B cell (primary cell): ENCODE measurements around the gene NDUFB10. TPM values are rescaled to one million over a fixed set of nuclear protein-coding genes. Genes with fewer than 3 reads are reported as not detected.

Experiments used
- ATAC-seq: fragments of 200-7000 bp; cut with Tn5 transposase; one replicate; pipeline ENCODE4 v1.10.0; 2021; ENCODE audit warnings: low read depth, mild to moderate bottlenecking, moderate number of reproducible peaks, moderate library complexity
- CTCF ChIA-PET: fragments of 350-600 bp; sonication (Branson Sonifier 250); formaldehyde crosslinking; loops from one replicate; lab custom pipeline; 2021; ENCODE audit warnings: antibody characterized with exemption, inconsistent platforms; lab: Charles Lee
- POLR2A ChIA-PET: fragments of 350-600 bp; sonication (Branson Sonifier 250); formaldehyde crosslinking; loops from one replicate; lab custom pipeline; 2021; ENCODE audit warnings: antibody characterized with exemption; lab: Charles Lee
- DNase-seq: peaks from one replicate; pipeline ENCODE4 v3.0.0; 2013
- H2AFZ ChIP-seq: 2 replicates; pipeline ENCODE4 v1.6.1; 2012; ENCODE audit warnings: mild to moderate bottlenecking, low read depth, low read length; ENCODE audit not compliant: insufficient read depth, poor library complexity, severe bottlenecking
- H3K27ac ChIP-seq, 2 donors: 1 replicate in 1 of 2; 2 replicates in 1 of 2; pipeline ENCODE4 v1.5.1; 2012 to 2013; ENCODE audit warnings: low read length in 2 of 2, mild to moderate bottlenecking in 2 of 2, moderate library complexity in 1 of 2
- H3K27me3 ChIP-seq, 4 experiments: fragments of 200-600 bp in 1 of 4; sonication (generic) in 1 of 4; replicated peaks in 1 of 4; 1 replicate in 2 of 4; 2 replicates in 2 of 4; pipeline versions ENCODE4 v1.6.1 to v1.7.0; 2013 to 2016; ENCODE audit warnings: low read length in 3 of 4, mild to moderate bottlenecking in 2 of 4, mixed read lengths in 1 of 4, moderate library complexity in 1 of 4; ENCODE audit not compliant: insufficient read depth in 4 of 4, control insufficient read depth in 3 of 4; ENCODE audit errors: control extremely low read depth in 1 of 4
- H3K36me3 ChIP-seq, 2 experiments: replicated peaks in 1 of 2; 1 replicate in 1 of 2; 2 replicates in 1 of 2; pipeline versions ENCODE4 v1.6.1 to v1.7.1; 2013; ENCODE audit warnings: low read length in 1 of 2; ENCODE audit not compliant: insufficient read depth in 2 of 2, control insufficient read depth in 1 of 2; ENCODE audit errors: control extremely low read depth in 1 of 2, extremely low read depth in 1 of 2
- H3K4me1 ChIP-seq, 2 donors: fragments of 200-600 bp in 1 of 2; sonication (generic) in 1 of 2; 1 replicate in 1 of 2; 2 replicates in 1 of 2; pipeline versions ENCODE4 v1.5.1 to v1.6.1; 2013 to 2017; ENCODE audit warnings: low read length in 2 of 2; ENCODE audit not compliant: control insufficient read depth in 2 of 2, insufficient read depth in 2 of 2
- H3K4me2 ChIP-seq: replicated peaks from 2 replicates; pipeline ENCODE3; 2012; ENCODE audit warnings: mild to moderate bottlenecking, low read depth, low read length; ENCODE audit not compliant: poor library complexity, severe bottlenecking
- H3K4me3 ChIP-seq, 5 experiments: fragments of 200-600 bp in 1 of 5; sonication (generic) in 1 of 5; 1 replicate in 3 of 5; 2 replicates in 2 of 5; pipeline versions ENCODE4 v1.5.1 to v1.7.0; 2011 to 2016; ENCODE audit warnings: low read length in 4 of 5, mild to moderate bottlenecking in 4 of 5, low read depth in 2 of 5, control low read depth in 1 of 5, moderate library complexity in 1 of 5; ENCODE audit not compliant: insufficient read depth in 1 of 5; ENCODE audit errors: control extremely low read depth in 1 of 5, extremely low read depth in 1 of 5
- H3K79me2 ChIP-seq: fragments of 200-600 bp; sonication (generic); one replicate; pipeline ENCODE4 v1.6.0; 2016; ENCODE audit warnings: low read length; ENCODE audit not compliant: control insufficient read depth, insufficient read depth
- H3K9ac ChIP-seq: fragments of 200-600 bp; sonication (generic); 2 replicates; pipeline ENCODE4 v1.6.1; 2017; ENCODE audit warnings: mild to moderate bottlenecking, low read length, moderate library complexity
- H3K9me3 ChIP-seq, 3 donors: one replicate each; pipeline versions ENCODE4 v1.6.1 to v1.7.1; 2013; ENCODE audit warnings: low read length in 2 of 3; ENCODE audit not compliant: control insufficient read depth in 2 of 3, insufficient read depth in 1 of 3; ENCODE audit errors: control extremely low read depth in 1 of 3
- H4K20me1 ChIP-seq: 2 replicates; pipeline ENCODE4 v1.6.0; 2012; ENCODE audit warnings: mild to moderate bottlenecking, low read length; ENCODE audit not compliant: insufficient read depth, control insufficient read depth, poor library complexity, severe bottlenecking
- H3K27ac Mint-ChIP-seq: one replicate; pipeline ENCODE4 v1.8.0; 2021; ENCODE audit warnings: mixed read lengths
- H3K27me3 Mint-ChIP-seq: one replicate; pipeline ENCODE4 v1.8.0; 2021; ENCODE audit warnings: mixed read lengths
- H3K4me1 Mint-ChIP-seq: one replicate; pipeline ENCODE4 v1.8.0; 2021; ENCODE audit warnings: mixed read lengths
- H3K4me3 Mint-ChIP-seq: one replicate; pipeline ENCODE4 v1.8.0; 2021; ENCODE audit warnings: mixed read lengths
- H3K9me3 Mint-ChIP-seq: one replicate; pipeline ENCODE4 v1.8.0; 2022; ENCODE audit warnings: mixed read lengths; ENCODE audit not compliant: insufficient read depth
- EZH2 ChIP-seq: IDR thresholded peaks from 2 replicates; pipeline ENCODE4 v1.6.1; 2012; ENCODE audit warnings: borderline replicate concordance, low read depth, mild to moderate bottlenecking, moderate library complexity, low read length; ENCODE audit not compliant: insufficient read depth, poor library complexity, severe bottlenecking
- WGBS: methylation state at CpG from one replicate; pipeline ENCODE4 v1.1.5; 2013; ENCODE audit warnings: missing lambda C conversion rate; ENCODE audit not compliant: insufficient coverage; 5-methylcytosine and 5-hydroxymethylcytosine counted together
- intact Hi-C: fragments of 100-400 bp; cut with micrococcal nuclease; formaldehyde crosslinking; loops from one replicate; pipeline ENCODE4 v1.10.0; 2022
- polyA plus RNA-seq: library from polyadenylated mRNA; depleted of rRNA; stranded (reverse); fragments of >200 nt; gene quantifications from 2 replicates; pipeline ENCODE4 v1.2.3, GENCODE V29; 2012
- total RNA-seq, 2 donors: library from RNA; stranded (reverse); fragments of 120-200 nt in 1 of 2; gene quantifications; 1 replicate in 1 of 2; 2 replicates in 1 of 2; pipeline versions ENCODE4 v1.2.3 to v1.2.4, GENCODE V29; 2013 to 2022
- TF ChIP-seq, protein P1 (sequence below): fragments of 200-600 bp; IDR thresholded peaks from one replicate; pipeline ENCODE4 v1.8.0; 2022; ENCODE audit warnings: antibody characterized with exemption, mild to moderate bottlenecking

NDUFB10 gene
- total and polyA plus RNA-seq, 2 donors (not counting 1 experiment from before 2014, with no cell fraction given) = 70.4 to 92.6 TPM

DNA sequence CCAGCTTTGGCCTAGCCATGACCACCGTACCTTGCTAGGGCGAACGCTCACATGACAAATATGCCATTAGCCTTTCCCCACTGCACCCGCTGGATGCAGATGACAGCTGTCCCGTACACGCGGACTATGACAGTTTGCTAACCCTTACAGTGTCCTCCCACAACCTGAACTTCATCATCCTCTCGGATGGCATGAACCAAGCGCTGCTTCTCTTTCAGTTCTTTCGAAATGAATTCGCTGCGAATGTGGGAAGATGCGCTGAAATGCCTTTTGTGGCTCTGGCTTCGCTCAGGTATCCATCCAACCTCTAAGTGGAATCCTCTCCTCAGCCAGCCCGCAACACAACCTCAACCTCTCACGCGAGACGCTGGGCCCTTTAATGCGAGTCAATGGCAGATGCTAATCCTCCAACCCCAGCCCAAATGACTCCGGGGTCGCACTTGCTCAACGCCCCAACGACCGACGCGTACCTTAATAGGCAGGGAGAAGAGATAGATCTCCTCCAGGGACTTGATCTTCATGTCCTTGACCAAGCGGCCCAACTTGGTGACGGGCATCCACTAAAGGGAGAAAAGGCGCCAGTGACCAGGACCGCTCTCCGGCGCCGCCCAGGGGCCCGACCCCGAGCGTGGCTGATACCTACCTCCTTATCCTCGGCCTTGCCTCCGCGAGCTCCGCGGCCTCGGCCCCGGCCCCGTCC lies 4.6 kb downstream of the NDUFB10 start:
- no peak for TF ChIP-seq EZH2
- TF ChIP-seq, protein P1, sequence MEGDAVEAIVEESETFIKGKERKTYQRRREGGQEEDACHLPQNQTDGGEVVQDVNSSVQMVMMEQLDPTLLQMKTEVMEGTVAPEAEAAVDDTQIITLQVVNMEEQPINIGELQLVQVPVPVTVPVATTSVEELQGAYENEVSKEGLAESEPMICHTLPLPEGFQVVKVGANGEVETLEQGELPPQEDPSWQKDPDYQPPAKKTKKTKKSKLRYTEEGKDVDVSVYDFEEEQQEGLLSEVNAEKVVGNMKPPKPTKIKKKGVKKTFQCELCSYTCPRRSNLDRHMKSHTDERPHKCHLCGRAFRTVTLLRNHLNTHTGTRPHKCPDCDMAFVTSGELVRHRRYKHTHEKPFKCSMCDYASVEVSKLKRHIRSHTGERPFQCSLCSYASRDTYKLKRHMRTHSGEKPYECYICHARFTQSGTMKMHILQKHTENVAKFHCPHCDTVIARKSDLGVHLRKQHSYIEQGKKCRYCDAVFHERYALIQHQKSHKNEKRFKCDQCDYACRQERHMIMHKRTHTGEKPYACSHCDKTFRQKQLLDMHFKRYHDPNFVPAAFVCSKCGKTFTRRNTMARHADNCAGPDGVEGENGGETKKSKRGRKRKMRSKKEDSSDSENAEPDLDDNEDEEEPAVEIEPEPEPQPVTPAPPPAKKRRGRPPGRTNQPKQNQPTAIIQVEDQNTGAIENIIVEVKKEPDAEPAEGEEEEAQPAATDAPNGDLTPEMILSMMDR = peak; percentile 21
- H3K36me3 ChIP-seq = peaks cover 0 to 29% of the 10 kb centered on the region in 2 experiments
- ChIA-PET POLR2A (interaction anchor here (0.5 to 2.9 kb wide), 14 partner anchors 9 to 919 kb away, joined by 3 to 36 read pairs (median 4); partner anchors contain the start of genes FLYWCH2, GFER, MSRB1 and NUBP2), CTCF (interaction anchor here (0.6 to 2.0 kb wide), 7 partner anchors 20 to 189 kb away, joined by 3 to 6 read pairs (median 3); partner anchors contain the start of genes GFER, MSRB1 and SYNGR3)
- peak overlapping the region; percentile 97 for H3K27ac Mint-ChIP-seq
- no peaks in the 10 kb centered on the region for H3K9me3 ChIP-seq
- peaks cover 45% of the 10 kb centered on the region for H3K4me1 Mint-ChIP-seq
- H3K4me2 ChIP-seq = peak overlapping the region; percentile 90
- H3K4me1 ChIP-seq = peaks cover 28 to 54% of the 10 kb centered on the region in 2 donors
- no peak for DNase-seq
- ATAC-seq = peak; percentile 15
- intact Hi-C loops = loop anchor here (1.0 to 2.0 kb wide), 5 partner anchors 8 to 191 kb away; partner anchors contain the start of genes TBL3, TRAF7 and ZNF598
- H3K79me2 ChIP-seq = peaks cover 34% of the 10 kb centered on the region
- peak overlapping the region; percentile 60 to 94 (median 76) for H3K4me3 ChIP-seq
- H3K9ac ChIP-seq = peak overlapping the region; percentile 98
- no peaks in the 10 kb centered on the region for H3K27me3 Mint-ChIP-seq
- H3K4me3 Mint-ChIP-seq = peak overlapping the region; percentile 94
- 7% methylated on average over 44 of the region's 44 CpGs for WGBS
- H2AFZ ChIP-seq = no peak overlapping the region
- H4K20me1 ChIP-seq = peaks cover 23% of the 10 kb centered on the region
- no peaks in the 10 kb centered on the region for H3K27me3 ChIP-seq
- no peaks in the 10 kb centered on the region for H3K9me3 Mint-ChIP-seq
- H3K27ac ChIP-seq = peak overlapping the region; percentile 83 to 100
